Measurements from ENCODE around the gene PCYT1A. TPM values are rescaled to one million over a fixed set of nuclear protein-coding genes. Genes with fewer than 3 reads are reported as not detected.

PCYT1A gene
- total and polyA plus RNA-seq, 3 experiments from 2014 or later, result 20.0 to 61.0 (median 60.1) TPM

DNA sequence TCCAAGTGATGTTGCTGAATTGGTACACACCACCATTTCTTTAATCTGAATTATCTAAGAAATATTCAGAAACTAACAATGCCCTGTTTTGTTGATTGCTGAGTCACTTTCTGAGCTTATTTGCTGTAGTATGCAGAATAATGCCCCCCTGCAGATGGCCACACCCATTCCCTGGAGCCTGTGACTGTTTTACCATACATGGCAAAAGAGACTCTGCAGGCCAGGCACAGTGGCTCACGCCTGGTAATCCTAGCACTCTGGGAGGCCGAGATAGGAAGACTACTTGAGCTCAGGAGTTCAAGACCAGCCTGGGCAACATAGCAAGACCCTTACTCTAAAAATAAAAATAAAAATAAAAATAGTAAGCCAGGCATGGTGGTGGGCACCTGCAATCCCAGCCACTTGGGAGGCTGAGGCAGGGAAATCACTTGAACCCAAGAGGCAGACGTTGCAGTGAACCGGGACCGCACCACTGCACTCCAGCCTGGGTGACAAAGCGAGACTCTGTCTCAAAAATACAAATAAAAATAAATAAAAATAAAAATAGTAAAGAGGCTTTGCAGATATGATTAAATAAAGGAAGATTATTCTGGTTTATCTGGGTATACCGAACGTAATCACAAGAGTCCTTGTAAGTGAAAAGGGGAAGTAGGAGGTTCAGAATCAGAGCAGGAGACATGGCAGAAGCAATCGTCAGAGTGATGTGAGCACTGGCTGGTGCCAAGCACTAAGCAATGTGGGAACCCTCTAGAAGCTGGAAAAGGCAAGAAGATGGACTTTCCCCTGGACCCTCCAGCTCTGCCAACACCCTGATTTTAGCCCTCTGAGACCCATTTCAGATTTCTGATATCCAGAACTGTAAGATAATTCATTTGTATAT is 19.0 kb downstream of the PCYT1A start:
- Mint-ChIP-seq H3K36me3 (peaks cover 8 to 50% (median 25%) of the 10 kb centered on the region in 3 donors), H3K4me1 (peaks cover 15 to 33% (median 31%) of the 10 kb centered on the region in 3 donors), H3K27me3 (no peaks in the 10 kb centered on the region), H3K9me3 (no peaks in the 10 kb centered on the region), H3K27ac (peak overlapping the region in 1 of 8 donors; percentile 80), H3K4me3 (no peak overlapping the region)
- DNase-seq, result no peak
- Histone ChIP-seq H3K4me3 (ENCODE audit: low read length) (no peak overlapping the region), H3K27ac (ENCODE audit: low read depth, low read length) (peak overlapping the region; percentile 18), H3K9me3 (ENCODE audit: low read length) (no peaks in the 10 kb centered on the region), H3K4me1 (ENCODE audit: insufficient read depth, low read length) (peaks cover 9% of the 10 kb centered on the region), H3K27me3 (ENCODE audit: insufficient read depth, low read length, poor library complexity, severe bottlenecking) (no peaks in the 10 kb centered on the region), H3K36me3 (ENCODE audit: insufficient read depth, low read length) (peaks cover 4% of the 10 kb centered on the region)
- CTCF ChIA-PET, result no interaction called here
- POLR2A ChIA-PET, result no interaction called here

DNA sequence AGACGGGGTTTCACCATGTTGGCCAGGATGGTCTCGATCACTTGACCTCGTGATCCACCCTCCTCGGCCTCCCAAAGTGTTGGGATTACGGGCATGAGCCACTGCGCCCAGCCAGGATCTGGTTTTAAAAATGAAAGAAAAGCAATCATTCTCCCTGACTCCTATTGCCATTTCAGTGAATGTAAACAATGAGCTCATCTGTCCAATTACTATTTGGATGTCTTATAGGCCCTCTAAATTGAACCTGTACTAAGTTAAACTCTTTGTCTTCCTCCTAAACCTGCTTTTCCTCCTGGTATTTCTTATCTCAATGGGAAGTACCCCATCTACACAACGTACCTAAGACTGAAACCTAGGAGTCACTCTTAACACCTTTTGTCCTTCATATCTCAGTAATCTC is 23.7 kb downstream of the PCYT1A start:
- POLR2A ChIA-PET, result interaction anchor here (0.6 kb wide), 1 partner anchor 73 kb away, joined by 3 read pairs; no protein-coding TSS in a partner anchor
- Histone ChIP-seq H3K4me1 (ENCODE audit: insufficient read depth, low read length) (no peaks in the 10 kb centered on the region), H3K4me3 (ENCODE audit: low read length) (no peak overlapping the region), H3K27ac (ENCODE audit: low read depth, low read length) (no peak overlapping the region), H3K36me3 (ENCODE audit: insufficient read depth, low read length) (no peaks in the 10 kb centered on the region), H3K27me3 (ENCODE audit: insufficient read depth, low read length, poor library complexity, severe bottlenecking) (no peaks in the 10 kb centered on the region), H3K9me3 (ENCODE audit: low read length) (no peaks in the 10 kb centered on the region)
- H3K4me1 Mint-ChIP-seq, result peaks cover 10 to 15% (median 14%) of the 10 kb centered on the region in 3 donors
- no peaks in the 10 kb centered on the region for H3K9me3 Mint-ChIP-seq
- no peaks in the 10 kb centered on the region for H3K27me3 Mint-ChIP-seq
- no peak overlapping the region for H3K4me3 Mint-ChIP-seq
- DNase-seq, result no peak
- CTCF ChIA-PET, result interaction anchor here (1.9 kb wide), 1 partner anchor 10 kb away, joined by 4 read pairs; no protein-coding TSS in a partner anchor
- peak overlapping the region in 2 of 8 donors; percentile 66 to 76 for H3K27ac Mint-ChIP-seq
- peaks cover 9 to 63% (median 22%) of the 10 kb centered on the region in 3 donors for H3K36me3 Mint-ChIP-seq

DNA sequence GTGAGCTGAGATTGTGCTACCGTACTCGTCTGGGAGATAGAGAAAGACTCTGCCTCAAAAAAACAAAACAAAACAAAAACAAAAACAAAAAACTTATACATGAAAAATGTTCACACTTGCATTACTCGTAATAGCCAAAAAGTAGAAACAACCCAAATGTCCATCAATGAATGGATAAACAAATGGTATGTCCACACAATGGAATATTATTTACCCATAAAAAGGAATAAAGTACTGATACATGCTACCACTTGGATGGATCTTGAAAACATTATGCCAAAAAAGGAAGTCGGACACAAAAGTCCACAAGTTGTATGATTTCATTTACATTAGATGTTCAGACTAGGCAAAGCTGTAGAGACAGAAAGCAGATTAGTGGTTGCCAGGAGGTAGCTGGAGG is 26.7 kb downstream of the PCYT1A start:
- CTCF ChIA-PET, result no interaction called here
- no peaks in the 10 kb centered on the region for H3K4me1 ChIP-seq (ENCODE audit: insufficient read depth, low read length)
- no peak overlapping the region for H3K4me3 ChIP-seq (ENCODE audit: low read length)
- Mint-ChIP-seq H3K27ac (no peak overlapping the region), H3K4me3 (no peak overlapping the region), H3K4me1 (peaks cover 8 to 11% (median 9%) of the 10 kb centered on the region in 3 donors), H3K36me3 (peaks cover 9 to 63% (median 18%) of the 10 kb centered on the region in 3 donors), H3K9me3 (no peaks in the 10 kb centered on the region), H3K27me3 (no peaks in the 10 kb centered on the region)
- H3K9me3 ChIP-seq (ENCODE audit: low read length), result no peaks in the 10 kb centered on the region
- peaks cover 4% of the 10 kb centered on the region for H3K36me3 ChIP-seq (ENCODE audit: insufficient read depth, low read length)
- POLR2A ChIA-PET, result no interaction called here
- H3K27ac ChIP-seq (ENCODE audit: low read depth, low read length), result no peak overlapping the region
- no peaks in the 10 kb centered on the region for H3K27me3 ChIP-seq (ENCODE audit: insufficient read depth, low read length, poor library complexity, severe bottlenecking)
- DNase-seq, result no peak

DNA sequence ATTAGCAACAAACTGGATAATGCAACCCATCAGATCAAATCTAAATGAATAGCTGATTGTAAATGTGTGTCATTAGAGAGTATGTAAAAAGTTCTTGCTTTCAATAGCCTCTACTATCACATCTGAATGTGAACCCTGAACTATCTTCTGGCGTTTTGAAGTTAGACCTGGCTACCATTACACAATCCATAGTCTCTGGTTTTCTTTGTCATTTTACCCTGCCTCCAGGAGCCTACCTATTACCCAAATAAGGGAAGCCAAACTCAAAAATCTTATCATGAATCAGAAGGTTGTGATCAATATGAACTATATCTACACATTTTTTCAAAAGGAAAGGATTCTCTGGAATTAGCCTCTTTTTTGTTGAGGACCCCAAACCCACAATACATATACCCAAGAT is 31.8 kb downstream of the PCYT1A start:
- POLR2A ChIA-PET, result no interaction called here
- H3K9me3 Mint-ChIP-seq, result no peaks in the 10 kb centered on the region
- H3K4me3 ChIP-seq (ENCODE audit: low read length), result no peak overlapping the region
- no peak for DNase-seq
- peaks cover 8% of the 10 kb centered on the region for H3K36me3 ChIP-seq (ENCODE audit: insufficient read depth, low read length)
- H3K4me1 Mint-ChIP-seq, result peaks cover 4 to 8% (median 4%) of the 10 kb centered on the region in 3 donors
- H3K27me3 ChIP-seq (ENCODE audit: insufficient read depth, low read length, poor library complexity, severe bottlenecking), result no peaks in the 10 kb centered on the region
- H3K27ac ChIP-seq (ENCODE audit: low read depth, low read length), result no peak overlapping the region
- no peaks in the 10 kb centered on the region for H3K27me3 Mint-ChIP-seq
- H3K4me1 ChIP-seq (ENCODE audit: insufficient read depth, low read length), result no peaks in the 10 kb centered on the region
- H3K27ac Mint-ChIP-seq, result peak overlapping the region in 2 of 8 donors; percentile 12 to 74
- H3K9me3 ChIP-seq (ENCODE audit: low read length), result no peaks in the 10 kb centered on the region
- H3K4me3 Mint-ChIP-seq, result no peak overlapping the region
- CTCF ChIA-PET, result interaction anchor here (0.8 to 3.3 kb wide), 2 partner anchors 231 to 267 kb away, joined by 3 to 20 read pairs; no protein-coding TSS in a partner anchor
- H3K36me3 Mint-ChIP-seq, result peaks cover under 1 to 45% (median 9%) of the 10 kb centered on the region in 3 donors

DNA sequence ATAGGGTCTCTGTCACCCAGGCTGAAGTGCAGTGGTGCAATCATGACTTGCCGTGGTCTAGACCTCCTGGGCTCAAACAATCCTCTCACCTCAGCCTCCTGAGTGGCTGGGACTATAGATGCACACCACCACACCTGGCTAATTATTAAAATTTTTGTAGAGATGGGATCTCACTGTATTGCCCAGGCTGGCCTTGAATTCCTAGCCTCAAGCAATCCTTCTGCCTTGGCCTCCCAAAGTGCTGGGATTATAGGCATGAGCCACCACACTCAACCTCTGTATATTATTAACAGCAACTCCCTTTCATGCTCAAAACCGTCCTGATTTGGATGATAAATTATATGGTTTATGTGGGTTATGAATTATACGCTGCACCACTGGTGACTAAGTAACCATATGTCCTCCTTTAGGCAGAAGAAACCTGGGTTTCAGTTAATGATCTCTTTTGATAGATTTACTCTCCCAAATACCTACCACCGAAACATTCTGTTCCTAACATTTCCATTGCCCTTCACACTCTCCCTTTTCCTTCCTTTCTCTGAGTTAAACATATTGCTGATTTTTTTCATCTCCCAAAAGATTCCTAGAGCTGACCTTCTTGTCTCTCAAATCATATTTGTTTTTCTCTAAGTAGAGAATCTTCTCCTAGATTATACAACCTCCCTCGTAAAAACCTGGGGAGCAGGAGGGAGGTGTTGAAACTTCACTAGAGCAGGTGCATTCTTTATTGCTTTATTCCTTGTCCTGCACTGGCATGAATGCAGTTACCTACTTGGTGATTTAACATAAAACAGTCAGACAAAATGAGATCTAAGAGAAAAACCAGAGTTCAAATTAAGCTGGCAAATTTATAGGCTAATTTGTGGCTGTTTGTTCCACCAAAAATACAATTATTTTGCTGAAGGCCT is 32.9 kb downstream of the PCYT1A start:
- no peaks in the 10 kb centered on the region for H3K27me3 Mint-ChIP-seq

DNA sequence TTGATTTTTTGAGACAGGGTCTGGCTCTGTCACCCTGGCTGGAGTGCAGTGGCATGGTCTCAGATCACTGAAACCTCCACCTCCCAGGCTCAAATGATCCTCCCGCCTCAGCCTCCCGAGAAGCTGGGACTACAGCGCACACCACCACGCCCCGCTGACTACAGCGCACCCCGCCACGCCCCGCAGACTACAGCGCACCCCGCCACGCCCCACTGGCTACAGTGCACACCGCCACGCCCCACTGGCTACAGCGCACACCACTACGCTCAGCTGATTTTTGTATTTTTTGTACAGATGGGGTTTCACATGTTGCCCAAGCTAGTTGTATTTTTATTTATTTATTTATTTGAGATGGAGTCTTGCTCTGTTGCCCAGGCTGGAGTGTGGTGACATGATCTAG is 35.6 kb downstream of the PCYT1A start:
- DNase-seq, result no peak
- no peak overlapping the region for H3K4me3 Mint-ChIP-seq
- peak overlapping the region in 2 of 8 donors; percentile 9 to 50 for H3K27ac Mint-ChIP-seq
- peaks cover 20% of the 10 kb centered on the region for H3K36me3 ChIP-seq (ENCODE audit: insufficient read depth, low read length)
- H3K9me3 ChIP-seq (ENCODE audit: low read length), result no peaks in the 10 kb centered on the region
- H3K4me3 ChIP-seq (ENCODE audit: low read length), result no peak overlapping the region
- ChIA-PET POLR2A (no interaction called here), CTCF (interaction anchor here (0.9 to 2.5 kb wide), 5 partner anchors 22 to 277 kb away, joined by 3 to 8 read pairs (median 5); partner anchors contain the start of gene DYNLT2B)
- H3K27me3 ChIP-seq (ENCODE audit: insufficient read depth, low read length, poor library complexity, severe bottlenecking), result no peaks in the 10 kb centered on the region
- H3K27ac ChIP-seq (ENCODE audit: low read depth, low read length), result no peak overlapping the region
- H3K9me3 Mint-ChIP-seq, result no peaks in the 10 kb centered on the region
- H3K36me3 Mint-ChIP-seq, result peaks cover 0 to 43% (median 4%) of the 10 kb centered on the region in 3 donors
- H3K4me1 Mint-ChIP-seq, result peaks cover 4 to 8% (median 8%) of the 10 kb centered on the region in 3 donors
- H3K4me1 ChIP-seq (ENCODE audit: insufficient read depth, low read length), result no peaks in the 10 kb centered on the region
- H3K27me3 Mint-ChIP-seq, result no peaks in the 10 kb centered on the region

More for the DNA sequence above, 32.9 kb downstream of the PCYT1A start:
- H3K9me3 ChIP-seq (ENCODE audit: low read length), result no peaks in the 10 kb centered on the region
- H3K27ac ChIP-seq (ENCODE audit: low read depth, low read length), result no peak overlapping the region
- ChIA-PET POLR2A (interaction anchor here (0.6 kb wide), 1 partner anchor 290 kb away, joined by 3 read pairs; no protein-coding TSS in a partner anchor), CTCF (interaction anchor here (0.9 to 3.3 kb wide), 8 partner anchors 8 to 271 kb away, joined by 3 to 20 read pairs (median 5); no protein-coding TSS in a partner anchor)
- peaks cover 0 to 42% (median 8%) of the 10 kb centered on the region in 3 donors for H3K36me3 Mint-ChIP-seq
- H3K4me1 Mint-ChIP-seq, result peaks cover 4 to 10% (median 4%) of the 10 kb centered on the region in 3 donors
- H3K27ac Mint-ChIP-seq, result peak overlapping the region in 3 of 8 donors; percentile 4 to 65 (median 7)
- no peak overlapping the region for H3K4me3 Mint-ChIP-seq
- no peaks in the 10 kb centered on the region for H3K4me1 ChIP-seq (ENCODE audit: insufficient read depth, low read length)
- peaks cover 8% of the 10 kb centered on the region for H3K36me3 ChIP-seq (ENCODE audit: insufficient read depth, low read length)
- no peak overlapping the region for H3K4me3 ChIP-seq (ENCODE audit: low read length)
- H3K9me3 Mint-ChIP-seq, result no peaks in the 10 kb centered on the region
- DNase-seq, result no peak
- H3K27me3 ChIP-seq (ENCODE audit: insufficient read depth, low read length, poor library complexity, severe bottlenecking), result no peaks in the 10 kb centered on the region

DNA sequence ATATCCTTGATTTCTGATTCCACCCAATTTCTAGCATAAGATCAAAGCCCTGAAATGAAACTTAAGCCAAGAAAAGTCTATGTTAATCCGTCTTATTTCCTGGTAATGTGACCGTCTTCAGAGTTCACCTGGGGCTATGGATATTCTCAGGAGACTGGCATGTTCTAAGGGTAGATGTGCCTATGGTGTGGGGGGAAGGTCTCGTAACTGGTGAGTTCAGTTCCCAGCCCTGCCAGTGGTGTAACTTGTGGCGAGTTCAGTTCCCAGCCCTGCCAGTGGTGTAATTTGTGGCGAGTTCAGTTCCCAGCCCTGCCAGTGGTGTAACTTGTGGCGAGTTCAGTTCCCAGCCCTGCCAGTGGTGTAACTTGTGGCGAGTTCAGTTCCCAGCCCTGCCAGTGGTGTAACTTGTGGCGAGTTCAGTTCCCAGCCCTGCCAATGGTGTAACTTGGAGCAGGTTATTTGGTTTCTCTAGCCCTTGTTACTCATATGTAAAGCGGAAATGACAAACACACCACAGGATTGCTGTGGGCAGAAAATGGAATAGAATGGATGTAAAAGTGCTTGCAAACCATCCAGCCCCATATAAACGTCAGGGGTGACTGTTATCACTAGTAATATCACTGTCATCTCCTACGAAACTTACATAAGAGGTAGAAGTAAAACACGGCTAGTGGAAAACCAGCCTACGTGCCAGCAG is 40.8 kb downstream of the PCYT1A start:
- Histone ChIP-seq H3K9me3 (ENCODE audit: low read length) (no peaks in the 10 kb centered on the region), H3K36me3 (ENCODE audit: insufficient read depth, low read length) (peaks cover 34% of the 10 kb centered on the region), H3K4me3 (ENCODE audit: low read length) (no peak overlapping the region), H3K27ac (ENCODE audit: low read depth, low read length) (no peak overlapping the region), H3K4me1 (ENCODE audit: insufficient read depth, low read length) (no peaks in the 10 kb centered on the region), H3K27me3 (ENCODE audit: insufficient read depth, low read length, poor library complexity, severe bottlenecking) (no peaks in the 10 kb centered on the region)
- ChIA-PET CTCF (no interaction called here), POLR2A (no interaction called here)
- Mint-ChIP-seq H3K4me3 (no peak overlapping the region), H3K4me1 (peaks cover 0 to 6% (median 4%) of the 10 kb centered on the region in 3 donors), H3K9me3 (no peaks in the 10 kb centered on the region), H3K27me3 (no peaks in the 10 kb centered on the region), H3K36me3 (peaks cover 0 to 51% (median 6%) of the 10 kb centered on the region in 3 donors), H3K27ac (peak overlapping the region in 2 of 8 donors; percentile 10 to 72)
- peak in 1 of 5 donors; percentile 10 for DNase-seq

Data from CD8-positive, alpha-beta memory T cell (primary cell).